Ishikawa (cell line): ENCODE results near the gene SDR42E1.

Experiments used
- CEBPB ChIP-seq: IDR thresholded peaks from 2 replicates; pipeline ENCODE4 v1.6.1; 2012
- CREB1 ChIP-seq: IDR thresholded peaks from 2 replicates; pipeline ENCODE4 v1.6.1; 2012; ENCODE audit warnings: low read depth
- EGR1 ChIP-seq: IDR thresholded peaks from 2 replicates; pipeline ENCODE4 v1.6.1; 2012
- EP300 ChIP-seq: IDR thresholded peaks from 2 replicates; pipeline ENCODE4 v1.6.1; 2012; ENCODE audit warnings: borderline replicate concordance
- FOXM1 ChIP-seq: IDR thresholded peaks from 2 replicates; pipeline ENCODE4 v1.6.1; 2012; ENCODE audit warnings: low read depth, borderline replicate concordance
- NFIC ChIP-seq: IDR thresholded peaks from 2 replicates; pipeline ENCODE4 v1.6.1; 2012
- RAD21 ChIP-seq: IDR thresholded peaks from 2 replicates; pipeline ENCODE4 v1.6.1; 2012; ENCODE audit warnings: low read depth
- TAF1 ChIP-seq: IDR thresholded peaks from 2 replicates; pipeline ENCODE4 v1.6.1; 2012; ENCODE audit warnings: low read depth, mild to moderate bottlenecking
- TCF12 ChIP-seq: IDR thresholded peaks from 2 replicates; pipeline ENCODE4 v1.6.1; 2012; ENCODE audit warnings: low read depth
- TEAD4 ChIP-seq: IDR thresholded peaks from 2 replicates; pipeline ENCODE4 v1.6.1; 2012
- YY1 ChIP-seq: IDR thresholded peaks from 2 replicates; pipeline ENCODE4 v1.6.1; 2012; ENCODE audit warnings: low read depth
- ZBTB7A ChIP-seq: IDR thresholded peaks from 2 replicates; pipeline ENCODE4 v1.6.1; 2012; ENCODE audit warnings: low read depth
- TF ChIP-seq, protein P1 (sequence below): IDR thresholded peaks from 2 replicates; pipeline ENCODE4 v1.6.1; 2012
- TF ChIP-seq, protein P2 (sequence below): IDR thresholded peaks from 2 replicates; pipeline ENCODE4 v1.6.1; 2012; ENCODE audit warnings: low read depth, mild to moderate bottlenecking
- TF ChIP-seq, protein P3 (sequence below): IDR thresholded peaks from 2 replicates; pipeline ENCODE4 v1.6.1; 2012

Gene SDR42E1

DNA sequence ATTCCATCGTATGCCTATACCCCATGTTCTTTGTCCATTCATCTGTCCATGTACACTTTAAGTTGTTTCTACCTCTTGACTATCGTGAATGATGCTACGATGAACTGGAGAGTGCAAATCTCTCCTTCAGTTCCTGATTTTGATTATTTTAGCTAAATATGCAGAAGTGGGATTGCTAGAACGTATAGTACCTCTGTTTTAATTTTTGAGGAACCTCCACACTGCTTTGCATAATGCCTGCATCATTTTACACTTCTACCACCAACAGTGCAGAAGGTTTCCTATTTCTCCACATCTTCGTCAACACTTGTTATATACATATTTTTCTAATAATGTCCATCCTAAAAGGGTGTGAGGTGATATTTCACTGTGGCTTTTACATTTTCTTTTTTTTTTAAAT, 43.9 kb downstream of the SDR42E1 start:
- TF ChIP-seq EP300 (no peak), CREB1 (no peak), TCF12 (no peak), NFIC (no peak), YY1 (no peak), TAF1 (no peak), EGR1 (no peak)
- TF ChIP-seq, protein P1, sequence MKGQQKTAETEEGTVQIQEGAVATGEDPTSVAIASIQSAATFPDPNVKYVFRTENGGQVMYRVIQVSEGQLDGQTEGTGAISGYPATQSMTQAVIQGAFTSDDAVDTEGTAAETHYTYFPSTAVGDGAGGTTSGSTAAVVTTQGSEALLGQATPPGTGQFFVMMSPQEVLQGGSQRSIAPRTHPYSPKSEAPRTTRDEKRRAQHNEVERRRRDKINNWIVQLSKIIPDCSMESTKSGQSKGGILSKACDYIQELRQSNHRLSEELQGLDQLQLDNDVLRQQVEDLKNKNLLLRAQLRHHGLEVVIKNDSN: no peak
- TF ChIP-seq, protein P2, sequence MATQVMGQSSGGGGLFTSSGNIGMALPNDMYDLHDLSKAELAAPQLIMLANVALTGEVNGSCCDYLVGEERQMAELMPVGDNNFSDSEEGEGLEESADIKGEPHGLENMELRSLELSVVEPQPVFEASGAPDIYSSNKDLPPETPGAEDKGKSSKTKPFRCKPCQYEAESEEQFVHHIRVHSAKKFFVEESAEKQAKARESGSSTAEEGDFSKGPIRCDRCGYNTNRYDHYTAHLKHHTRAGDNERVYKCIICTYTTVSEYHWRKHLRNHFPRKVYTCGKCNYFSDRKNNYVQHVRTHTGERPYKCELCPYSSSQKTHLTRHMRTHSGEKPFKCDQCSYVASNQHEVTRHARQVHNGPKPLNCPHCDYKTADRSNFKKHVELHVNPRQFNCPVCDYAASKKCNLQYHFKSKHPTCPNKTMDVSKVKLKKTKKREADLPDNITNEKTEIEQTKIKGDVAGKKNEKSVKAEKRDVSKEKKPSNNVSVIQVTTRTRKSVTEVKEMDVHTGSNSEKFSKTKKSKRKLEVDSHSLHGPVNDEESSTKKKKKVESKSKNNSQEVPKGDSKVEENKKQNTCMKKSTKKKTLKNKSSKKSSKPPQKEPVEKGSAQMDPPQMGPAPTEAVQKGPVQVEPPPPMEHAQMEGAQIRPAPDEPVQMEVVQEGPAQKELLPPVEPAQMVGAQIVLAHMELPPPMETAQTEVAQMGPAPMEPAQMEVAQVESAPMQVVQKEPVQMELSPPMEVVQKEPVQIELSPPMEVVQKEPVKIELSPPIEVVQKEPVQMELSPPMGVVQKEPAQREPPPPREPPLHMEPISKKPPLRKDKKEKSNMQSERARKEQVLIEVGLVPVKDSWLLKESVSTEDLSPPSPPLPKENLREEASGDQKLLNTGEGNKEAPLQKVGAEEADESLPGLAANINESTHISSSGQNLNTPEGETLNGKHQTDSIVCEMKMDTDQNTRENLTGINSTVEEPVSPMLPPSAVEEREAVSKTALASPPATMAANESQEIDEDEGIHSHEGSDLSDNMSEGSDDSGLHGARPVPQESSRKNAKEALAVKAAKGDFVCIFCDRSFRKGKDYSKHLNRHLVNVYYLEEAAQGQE: no peak

DNA sequence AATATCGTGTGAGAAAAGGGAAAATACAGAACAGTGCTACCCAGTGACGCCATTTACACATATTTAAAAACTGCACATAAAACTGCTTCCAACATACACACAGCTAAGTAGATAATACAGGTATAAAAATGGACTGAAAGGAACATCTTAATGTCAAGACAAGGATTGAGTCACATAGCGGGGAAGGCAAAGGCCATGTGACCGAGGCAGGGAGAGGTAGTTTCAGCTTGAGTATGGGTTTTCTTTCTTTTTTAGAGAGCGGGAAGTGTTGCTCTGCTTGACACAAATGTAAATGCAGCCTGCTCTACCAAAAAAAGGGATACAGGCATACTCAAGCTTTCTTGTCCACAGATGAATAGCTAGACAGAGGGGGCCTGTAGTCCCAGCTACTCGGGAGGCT, 46.5 kb downstream of the SDR42E1 start:
- TF ChIP-seq ZBTB7A (no peak), TEAD4 (no peak), FOXM1 (no peak), TAF1 (no peak), YY1 (no peak), CEBPB (no peak), TCF12 (no peak), NFIC (no peak), RAD21 (no peak), CREB1 (no peak), EGR1 (no peak), EP300 (no peak)
- TF ChIP-seq, protein P3, sequence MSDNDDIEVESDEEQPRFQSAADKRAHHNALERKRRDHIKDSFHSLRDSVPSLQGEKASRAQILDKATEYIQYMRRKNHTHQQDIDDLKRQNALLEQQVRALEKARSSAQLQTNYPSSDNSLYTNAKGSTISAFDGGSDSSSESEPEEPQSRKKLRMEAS: no peak
- TF ChIP-seq, protein P2: no peak
- TF ChIP-seq, protein P1: no peak

DNA sequence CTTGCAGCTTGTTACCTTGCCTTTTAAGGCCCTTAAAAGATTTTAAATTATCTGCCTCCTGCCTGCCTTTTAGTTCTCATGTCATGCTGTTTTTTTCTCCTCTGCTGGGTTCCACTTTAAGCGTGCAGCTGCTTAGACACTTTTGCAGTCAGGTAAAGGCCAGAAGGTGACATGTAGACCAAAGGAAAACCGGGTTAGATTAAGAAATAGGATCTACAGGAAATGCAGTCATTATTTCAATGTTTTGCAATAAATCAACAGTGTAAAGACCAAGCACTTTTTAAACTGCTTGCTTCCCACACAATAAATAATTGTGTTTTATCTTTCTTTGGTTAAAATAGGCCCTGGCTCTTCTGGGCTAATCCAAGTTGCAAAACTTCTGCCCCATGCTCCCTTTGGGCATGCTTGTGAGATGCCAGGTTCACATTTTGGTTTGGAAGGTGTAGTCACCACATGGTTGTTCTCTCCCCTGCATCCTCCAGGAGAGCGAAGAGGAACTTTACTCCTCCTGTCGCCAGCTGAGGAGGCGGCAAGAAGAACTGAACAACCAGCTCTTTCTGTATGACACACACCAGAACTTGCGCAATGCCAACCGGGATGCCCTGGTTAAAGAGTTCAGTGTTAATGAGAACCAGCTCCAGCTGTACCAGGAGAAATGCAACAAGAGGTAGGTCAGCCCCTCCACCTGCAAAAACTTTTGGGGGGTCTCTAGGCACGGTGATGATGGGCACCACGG, 54.9 kb downstream of the SDR42E1 start:
- TF ChIP-seq NFIC (no peak), FOXM1 (no peak), YY1 (no peak), CEBPB (peak; percentile 37; the same call in 1 of the 2 replicates), ZBTB7A (no peak)

DNA sequence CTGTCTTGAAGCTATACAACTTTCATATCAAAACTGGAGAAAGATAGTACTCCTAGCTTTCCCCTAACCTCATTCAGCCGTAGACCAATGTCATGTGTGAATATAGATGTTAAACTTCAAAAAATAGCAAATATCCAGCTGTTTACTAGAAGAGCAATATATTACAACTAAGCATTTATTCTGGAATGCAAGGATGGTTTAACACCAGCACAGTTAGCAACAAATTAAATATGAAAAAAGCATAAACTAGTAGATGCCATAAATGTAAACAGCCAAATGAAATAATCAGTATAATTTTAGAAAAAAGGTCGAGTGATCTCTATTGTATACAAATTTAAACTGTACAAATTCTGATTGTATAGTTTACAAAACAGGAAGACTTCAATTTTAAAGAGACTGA, 59.7 kb downstream of the SDR42E1 start:
- TF ChIP-seq TAF1 (no peak), TEAD4 (no peak), RAD21 (no peak), EP300 (no peak), FOXM1 (no peak), CREB1 (no peak), NFIC (no peak)
- TF ChIP-seq, protein P1: no peak
- TF ChIP-seq, protein P2: no peak
- TF ChIP-seq, protein P3: no peak
